Mucosa of descending colon (tissue), 3 donors: ENCODE results near the gene DLGAP1. TPM values are rescaled to one million over a fixed set of nuclear protein-coding genes. Genes with fewer than 3 reads are reported as not detected.
A peak's percentile ranks its signal among the peaks of the same experiment; 100 is the strongest.

Experiments used
- ATAC-seq: fragments of 200-7000 bp; cut with Tn5 transposase; one replicate; pipeline ENCODE4 v1.9.1; 2020; ENCODE audit warnings: mild to moderate bottlenecking, moderate library complexity
- DNase-seq, 3 donors: peaks; one replicate each; pipeline ENCODE4 v3.0.0-alpha.2; 2020
- H3K36me3 ChIP-seq: fragments of 200-600 bp; one replicate; pipeline ENCODE4 v1.8.0; 2021; ENCODE audit warnings: low read depth, mild to moderate bottlenecking
- H3K4me1 ChIP-seq: fragments of 200-600 bp; one replicate; pipeline ENCODE4 v1.8.0; 2021; ENCODE audit warnings: low read depth, mild to moderate bottlenecking
- H3K4me3 ChIP-seq: fragments of 200-600 bp; one replicate; pipeline ENCODE4 v1.8.0; 2021; ENCODE audit warnings: mild to moderate bottlenecking
- H3K9me3 ChIP-seq: fragments of 200-600 bp; one replicate; pipeline ENCODE4 v1.8.0; 2021; ENCODE audit warnings: mild to moderate bottlenecking
- intact Hi-C, 2 donors: fragments of 100-400 bp; cut with DNase I in 1 of 2; cut with micrococcal nuclease in 1 of 2; formaldehyde crosslinking; loops; one replicate each; pipeline versions ENCODE4 v1.11.0 to v1.11.1; 2022; cut with DNase I, micrococcal nuclease
- total RNA-seq, 3 donors: library from RNA; stranded (reverse); fragmentation: NEBNext Ultra II Directional in 2 of 3; extraction: Animal tissue kit (Norgen Biotek cat#: 25700) in 2 of 3; gene quantifications; one replicate each; pipeline versions ENCODE4 v1.2.1 to v1.2.4, GENCODE V29; 2021 to 2023
- TF ChIP-seq, protein P1 (sequence below): fragments of 200-600 bp; IDR thresholded peaks from one replicate; pipeline ENCODE4 v1.8.0; 2022; ENCODE audit warnings: antibody characterized with exemption, mild to moderate bottlenecking
- donor health status: DM: no; HTN: no; CAD: no; lungs with moderate emphysema.
- donor health status: DM: no; HTN: no; CAD: no.
- donor health status: DM: no; HTN: yes; CAD: no.

The DLGAP1 gene
- total RNA-seq, 3 donors from 2014 or later: 0.46 to 6.8 (median 4.1) TPM

DNA sequence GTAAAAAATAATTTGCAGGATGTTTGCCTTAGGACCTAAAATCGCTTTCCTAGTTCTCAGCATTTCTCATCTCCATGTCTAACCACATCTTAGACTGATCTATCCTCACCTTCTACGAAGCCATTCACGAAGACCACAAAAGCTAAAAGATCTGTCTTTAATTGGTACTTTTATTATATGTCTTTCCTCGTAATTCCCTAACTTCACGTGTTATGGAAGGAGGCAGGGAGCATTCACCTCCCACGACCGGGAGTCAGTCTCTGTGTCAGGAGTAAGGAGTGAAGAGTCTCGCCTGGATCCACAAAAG lies 1.6 kb downstream of the DLGAP1 start:
- TF ChIP-seq, protein P1, sequence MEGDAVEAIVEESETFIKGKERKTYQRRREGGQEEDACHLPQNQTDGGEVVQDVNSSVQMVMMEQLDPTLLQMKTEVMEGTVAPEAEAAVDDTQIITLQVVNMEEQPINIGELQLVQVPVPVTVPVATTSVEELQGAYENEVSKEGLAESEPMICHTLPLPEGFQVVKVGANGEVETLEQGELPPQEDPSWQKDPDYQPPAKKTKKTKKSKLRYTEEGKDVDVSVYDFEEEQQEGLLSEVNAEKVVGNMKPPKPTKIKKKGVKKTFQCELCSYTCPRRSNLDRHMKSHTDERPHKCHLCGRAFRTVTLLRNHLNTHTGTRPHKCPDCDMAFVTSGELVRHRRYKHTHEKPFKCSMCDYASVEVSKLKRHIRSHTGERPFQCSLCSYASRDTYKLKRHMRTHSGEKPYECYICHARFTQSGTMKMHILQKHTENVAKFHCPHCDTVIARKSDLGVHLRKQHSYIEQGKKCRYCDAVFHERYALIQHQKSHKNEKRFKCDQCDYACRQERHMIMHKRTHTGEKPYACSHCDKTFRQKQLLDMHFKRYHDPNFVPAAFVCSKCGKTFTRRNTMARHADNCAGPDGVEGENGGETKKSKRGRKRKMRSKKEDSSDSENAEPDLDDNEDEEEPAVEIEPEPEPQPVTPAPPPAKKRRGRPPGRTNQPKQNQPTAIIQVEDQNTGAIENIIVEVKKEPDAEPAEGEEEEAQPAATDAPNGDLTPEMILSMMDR: no peak
- H3K36me3 ChIP-seq: no peaks in the 10 kb centered on the region
- H3K4me1 ChIP-seq: peaks cover 3% of the 10 kb centered on the region
- ATAC-seq: no peak
- H3K4me3 ChIP-seq: no peak overlapping the region
- no peak for DNase-seq
- H3K9me3 ChIP-seq: no peaks in the 10 kb centered on the region
- intact Hi-C loops: no loop called here

- Histone ChIP-seq H3K9me3 (no peaks in the 10 kb centered on the region), H3K36me3 (no peaks in the 10 kb centered on the region), H3K4me3 (no peak overlapping the region), H3K4me1 (peaks cover 3% of the 10 kb centered on the region)
- TF ChIP-seq, protein P1: no peak
- no peak for DNase-seq
- intact Hi-C loops: no loop called here
- no peak for ATAC-seq
These were observed 4.9 kb downstream of the DLGAP1 start for GRCh38 chr18:4450065-4450658.

DNA sequence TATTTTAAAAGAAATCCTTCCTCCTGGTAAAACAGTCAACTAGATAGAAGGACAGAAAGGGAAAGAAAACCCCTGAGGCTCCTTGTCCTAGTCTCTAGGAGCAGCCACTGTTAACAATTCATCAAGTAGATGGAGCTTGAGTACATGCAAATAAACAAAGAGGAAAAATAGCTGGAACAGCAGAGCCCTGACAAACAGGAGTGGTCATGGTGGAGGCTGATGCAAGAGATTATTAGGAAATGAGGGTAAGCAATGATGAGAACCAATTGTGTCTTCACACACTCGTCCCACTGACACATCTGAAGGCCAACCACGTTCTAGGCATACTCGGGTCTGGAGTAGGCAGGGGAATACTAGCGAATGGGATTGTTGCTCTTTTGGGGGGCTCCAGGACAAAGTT lies 9.2 kb downstream of the DLGAP1 start:
- no peaks in the 10 kb centered on the region for H3K36me3 ChIP-seq

GRCh38 chr18:4444306-4444705 lies 10.8 kb downstream of the DLGAP1 start:
- intact Hi-C loops: no loop called here
- Histone ChIP-seq H3K36me3 (no peaks in the 10 kb centered on the region), H3K4me3 (no peak overlapping the region), H3K9me3 (no peaks in the 10 kb centered on the region), H3K4me1 (no peaks in the 10 kb centered on the region)
- DNase-seq (peak in 1 of 3 donors; percentile 43), ATAC-seq (peak; percentile 86)
- TF ChIP-seq, protein P1: no peak

More for the DNA sequence above, 9.2 kb downstream of the DLGAP1 start:
- DNase-seq (no peak), ATAC-seq (no peak)
- Histone ChIP-seq H3K9me3 (no peaks in the 10 kb centered on the region), H3K4me1 (no peaks in the 10 kb centered on the region), H3K4me3 (no peak overlapping the region)
- intact Hi-C loops: no loop called here
- TF ChIP-seq, protein P1: no peak

- DNase-seq: no peak
- intact Hi-C loops: no loop called here
- H3K36me3 ChIP-seq: no peaks in the 10 kb centered on the region
- no peaks in the 10 kb centered on the region for H3K4me1 ChIP-seq
- no peak for ATAC-seq
- TF ChIP-seq, protein P1: no peak
- no peaks in the 10 kb centered on the region for H3K9me3 ChIP-seq
- H3K4me3 ChIP-seq: no peak overlapping the region
These were observed 14.0 kb downstream of the DLGAP1 start for GRCh38 chr18:4441098-4441497.

- H3K4me3 ChIP-seq: no peak overlapping the region
- no peaks in the 10 kb centered on the region for H3K36me3 ChIP-seq
- H3K9me3 ChIP-seq: no peaks in the 10 kb centered on the region
- no peaks in the 10 kb centered on the region for H3K4me1 ChIP-seq
- TF ChIP-seq, protein P1: no peak
- ATAC-seq (no peak), DNase-seq (no peak)
- intact Hi-C loops: no loop called here
These were observed 16.2 kb downstream of the DLGAP1 start for GRCh38 chr18:4438938-4439337.
